Measurements from ENCODE around the gene OTUD7B. TPM values are rescaled to one million over a fixed set of nuclear protein-coding genes. Genes with fewer than 3 reads are reported as not detected.

The OTUD7B gene
- total and polyA plus RNA-seq, 2 of the 8 experiments (the other 6 are each of a cell fraction or from before 2014, with no cell fraction given), result 4.2 to 21.5 TPM

- TF ChIP-seq RXRA (IDR thresholded peaks at IDR 0.05; ENCODE audit: insufficient read depth, low read depth, low read length), result no peak
Observed at GRCh38 chr1:149967041-149967440, 43.5 kb downstream of the OTUD7B start (continued).

All from H1 (cell line).